ENCODE data around the gene RBBP7.

RBBP7 gene

DNA sequence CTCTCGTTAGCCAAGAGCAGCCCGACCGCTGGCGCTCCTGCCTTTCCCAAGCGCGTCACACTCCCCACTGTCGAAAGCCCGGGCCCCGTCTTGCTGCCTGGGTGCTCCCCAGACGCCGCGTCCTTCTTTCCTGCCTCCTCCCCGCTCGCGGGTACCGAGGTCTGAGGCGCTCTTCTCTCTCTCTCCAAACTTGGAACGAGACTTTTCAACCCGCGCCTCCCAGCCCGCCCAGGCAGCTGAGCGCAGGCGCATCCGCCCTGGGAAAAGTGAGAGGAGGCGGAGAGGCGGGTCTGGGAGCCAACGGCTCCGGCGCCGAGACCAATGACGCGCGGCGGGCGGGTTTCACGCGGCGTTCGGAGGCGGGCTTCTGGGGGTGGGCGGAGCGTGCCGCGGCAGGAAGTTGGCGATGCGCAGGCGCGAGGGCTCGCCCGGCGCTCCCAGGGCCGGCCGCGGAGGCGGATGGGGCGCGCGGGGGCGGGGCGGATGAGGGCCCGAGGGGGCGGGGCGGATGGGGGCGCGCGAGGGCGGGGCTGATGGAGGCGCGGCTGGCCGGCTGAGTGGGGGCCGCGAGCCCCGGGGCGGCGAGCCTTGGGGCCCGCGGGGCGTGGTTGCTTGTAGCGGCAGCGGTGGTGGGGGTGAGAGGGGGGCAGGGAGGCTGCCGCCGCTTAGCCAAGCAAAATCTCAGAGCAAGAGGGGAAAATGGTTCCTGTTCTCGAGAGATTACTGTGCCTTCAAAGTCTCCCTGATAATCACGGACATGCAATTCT is at the start of gene RBBP7:
Gene RBBP7, minus strand, starts transcription at position 268 of the 767 bp plus-strand sequence. CDS start 309 bp downstream, outside the sequence.
- peak; percentile 97 for DNase-seq

GRCh38 chrX:16918979-16919378 is 48.8 kb upstream of the RBBP7 start:
- DNase-seq, result no peak

- no peak for DNase-seq
Measured at GRCh38 chrX:16917120-16917519, 47.0 kb upstream of the RBBP7 start.

- no peak for DNase-seq
Measured at GRCh38 chrX:16916561-16916960, 46.4 kb upstream of the RBBP7 start.

GRCh38 chrX:16914058-16914457 is 43.9 kb upstream of the RBBP7 start:
- DNase-seq, result no peak

DNA sequence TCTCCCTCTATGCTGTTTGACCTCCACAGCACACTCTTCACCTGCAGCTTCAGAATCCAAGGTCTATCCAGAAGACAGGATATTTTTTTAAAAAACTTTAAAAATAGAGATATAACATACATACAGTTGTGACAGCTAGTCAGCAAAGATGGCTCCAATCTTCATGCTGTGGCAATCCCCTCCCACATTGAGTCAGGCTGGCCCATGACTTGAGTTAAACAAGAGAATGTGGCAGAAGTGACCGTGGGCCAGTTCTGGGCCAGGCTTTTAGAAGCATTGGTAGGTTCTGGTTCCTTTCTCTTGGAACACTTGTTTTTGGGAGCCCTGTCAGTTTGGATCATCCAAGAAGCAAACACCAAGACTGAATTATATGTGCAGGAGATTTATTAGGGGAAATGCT is 40.2 kb upstream of the RBBP7 start:
- no peak for DNase-seq

- no peak for DNase-seq
Measured at GRCh38 chrX:16903274-16904022, 33.3 kb upstream of the RBBP7 start.

- DNase-seq, result no peak
Measured at GRCh38 chrX:16897445-16897844, 27.3 kb upstream of the RBBP7 start.

- DNase-seq, result peak; percentile 94
Measured at GRCh38 chrX:16892504-16893362, 22.6 kb upstream of the RBBP7 start.

DNA sequence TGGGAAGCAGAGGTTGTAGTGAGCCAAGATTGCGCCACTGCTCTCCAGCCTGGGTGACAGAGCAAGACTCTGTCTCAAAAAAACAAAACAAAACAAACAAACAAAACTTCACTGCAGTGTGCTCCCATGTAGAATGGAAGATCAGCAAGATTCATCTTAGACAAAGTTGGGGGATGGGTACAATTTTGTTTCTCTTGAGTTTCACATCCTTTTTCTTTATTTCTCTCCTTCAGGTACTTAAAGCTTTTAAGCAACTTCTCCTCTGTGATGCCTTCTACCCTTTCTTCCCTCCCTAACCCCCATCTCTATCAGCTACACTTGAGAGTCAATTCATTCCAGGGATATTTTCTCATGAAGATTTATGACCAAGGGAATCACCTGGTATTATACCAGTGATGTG is 15.5 kb upstream of the RBBP7 start:
- DNase-seq, result no peak

GRCh38 chrX:16883487-16883804 is 13.3 kb upstream of the RBBP7 start:
- DNase-seq, result no peak

DNA sequence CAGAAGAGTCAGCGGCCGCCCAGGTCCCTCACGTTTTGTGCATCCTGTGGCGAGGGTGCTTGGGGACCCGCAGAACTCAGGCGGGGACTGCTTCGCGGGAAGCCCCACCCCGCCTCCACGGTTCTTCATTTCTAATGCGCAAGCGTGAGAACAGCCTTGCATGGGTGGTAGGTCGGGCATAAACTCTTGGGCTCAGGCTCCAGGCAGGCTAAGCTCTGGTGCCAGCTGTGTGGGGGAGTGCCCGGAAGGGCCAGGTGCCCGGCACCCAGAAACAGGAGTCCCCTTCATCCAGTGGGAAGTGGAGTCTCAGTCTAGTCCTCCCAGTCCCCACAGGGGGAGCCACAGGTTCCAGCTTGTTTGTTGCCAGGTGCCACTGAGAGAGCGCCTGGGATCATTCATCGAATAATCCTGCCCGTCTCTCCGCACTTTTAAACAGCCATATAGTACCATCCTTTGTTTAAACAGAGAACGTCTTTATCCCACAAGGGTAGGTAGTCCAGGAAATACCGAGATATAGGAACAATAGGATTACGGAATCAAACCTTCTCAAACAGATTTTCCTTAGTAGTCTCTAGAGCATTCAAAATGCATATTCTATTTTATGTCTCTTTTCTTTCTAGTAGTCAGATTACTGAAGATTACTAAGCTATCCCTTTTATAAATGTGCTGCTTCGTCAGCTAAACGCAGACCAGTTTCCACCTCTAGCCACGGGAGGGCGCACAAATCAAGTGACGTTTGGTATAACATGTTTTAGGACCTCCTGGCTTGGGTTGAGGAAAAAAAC is 12.7 kb upstream of the RBBP7 start:
- DNase-seq, result peak; percentile 89

GRCh38 chrX:16882169-16882568 is 12.0 kb upstream of the RBBP7 start:
- DNase-seq, result peak; percentile 50

GRCh38 chrX:16876696-16877095 is 6.5 kb upstream of the RBBP7 start:
- DNase-seq, result no peak

GRCh38 chrX:16874458-16875095 is 4.4 kb upstream of the RBBP7 start:
- no peak for DNase-seq

DNA sequence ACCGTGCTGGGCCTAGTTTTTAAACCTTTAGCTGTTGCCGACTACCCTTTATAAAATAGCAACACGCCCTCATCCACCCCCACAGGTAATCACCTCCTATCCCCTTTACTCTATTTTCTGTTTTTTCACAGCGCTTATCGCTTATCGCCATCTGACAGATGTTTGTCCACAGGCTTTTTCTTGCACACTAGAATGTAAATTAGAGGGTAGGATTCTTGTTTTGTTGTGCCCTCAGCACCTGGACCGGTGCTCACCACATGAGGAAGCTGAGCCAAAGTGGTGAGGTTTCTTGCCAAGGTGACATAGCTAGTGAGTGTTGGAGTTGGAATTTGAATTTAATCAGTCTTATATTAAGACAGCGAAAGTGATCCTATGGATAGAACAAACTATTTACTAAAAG is 2.9 kb upstream of the RBBP7 start:
- DNase-seq, result no peak

GRCh38 chrX:16870862-16871815 is 977 bp upstream of the RBBP7 start:
- DNase-seq, result peak; percentile 75

DNA sequence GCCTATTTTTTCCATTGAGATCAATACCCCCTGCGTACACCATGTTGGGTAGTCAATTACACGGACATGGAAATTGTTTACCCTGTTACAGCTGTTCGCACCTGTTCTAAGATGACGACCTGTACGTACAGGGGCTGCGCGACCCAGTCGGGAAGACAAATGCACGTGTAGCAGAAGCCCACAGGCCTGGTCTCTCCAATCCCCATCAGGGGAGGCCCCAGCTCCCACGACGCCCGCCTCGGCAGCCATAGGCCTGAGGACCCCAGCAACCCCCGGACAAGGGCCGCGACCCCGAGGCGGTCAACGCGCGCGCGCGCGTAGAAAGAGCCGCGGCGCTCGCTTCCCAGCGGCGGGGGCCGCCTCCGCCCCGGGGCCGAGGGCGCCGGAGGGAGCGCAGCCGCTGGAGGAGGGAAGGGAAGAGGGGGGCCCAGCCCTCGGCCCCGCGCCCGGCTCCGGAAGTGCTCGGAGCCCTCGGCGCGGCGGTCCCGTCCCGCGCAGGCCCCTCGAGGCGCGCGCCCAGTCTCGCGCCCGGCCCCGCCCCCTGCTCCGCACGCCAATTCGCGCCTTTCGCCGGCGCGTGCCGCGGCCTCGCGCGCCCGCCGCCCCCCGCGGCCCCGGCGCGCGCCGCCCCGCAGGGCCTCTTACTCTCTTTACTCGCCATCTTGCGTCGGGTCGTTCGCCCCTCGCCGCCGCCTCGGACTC is 618 bp downstream of the RBBP7 start:
- DNase-seq, result peak; percentile 62

- no peak for DNase-seq
Measured at GRCh38 chrX:16868920-16869319, 1.2 kb downstream of the RBBP7 start.

- no peak for DNase-seq
Measured at GRCh38 chrX:16867947-16868346, 2.2 kb downstream of the RBBP7 start.
